NB4 (cell line): ENCODE data around the gene SELENOI.

Source experiments
- CTCF ChIP-seq: IDR thresholded peaks from one replicate; pipeline ENCODE4 v1.5.1; 2012; ENCODE audit warnings: low read depth, low read length
- POLR2A ChIP-seq: IDR thresholded peaks from 2 replicates; pipeline ENCODE4 v1.6.1; 2011; ENCODE audit warnings: mild to moderate bottlenecking; ENCODE audit not compliant: insufficient read length; ENCODE audit errors: extremely low read depth

GRCh38 chr2:26414311-26414710 is 68.4 kb downstream of the SELENOI start:
- no peak for TF ChIP-seq CTCF
- no peak for TF ChIP-seq POLR2A
